OCI-LY3 (cell line): ENCODE measurements around the gene LRRC37A3.
"Not testable (repeated sequence)": the region's sequence is repeated elsewhere in the genome, so short reads cannot be mapped to it uniquely, and the experiment has no call there.

ENCODE experiments used
- H2AFZ ChIP-seq: fragments of 200-600, 300-600 bp; shearing (Covaris generic); 2 replicates; pipeline ENCODE4 v1.6.0; 2014; ENCODE audit warnings: antibody characterized with exemption, low read depth, low read length
- H3K27ac ChIP-seq: fragments of 200-600, 300-600 bp; sonication (generic); 2 replicates; pipeline ENCODE4 v1.5.1; 2014; ENCODE audit warnings: mild to moderate bottlenecking, low read length, moderate library complexity, mixed read lengths
- H3K27me3 ChIP-seq: fragments of 200-600, 300-600 bp; sonication (generic); 2 replicates; pipeline ENCODE4 v1.6.1; 2014; ENCODE audit warnings: low read depth, low read length, mixed read lengths
- H3K36me3 ChIP-seq: fragments of 200-600, 300-600 bp; sonication (generic); replicated peaks from 2 replicates; pipeline ENCODE3; 2014; ENCODE audit warnings: low read depth, low read length, mixed read lengths
- H3K4me1 ChIP-seq: fragments of 300-600, 200-600 bp; sonication (generic); 2 replicates; pipeline ENCODE4 v1.6.1; 2014; ENCODE audit warnings: low read length, mixed read lengths
- H3K4me2 ChIP-seq: fragments of 200-600, 300-600 bp; sonication (generic); 2 replicates; pipeline ENCODE4 v1.6.1; 2014; ENCODE audit warnings: low read length, mixed read lengths
- H3K4me3 ChIP-seq: fragments of 300-600, 200-600 bp; sonication (generic); 2 replicates; pipeline ENCODE4 v1.5.1; 2014; ENCODE audit warnings: antibody characterized with exemption, mild to moderate bottlenecking, low read length, moderate library complexity
- H3K79me2 ChIP-seq: fragments of 300-600, 200-600 bp; shearing (Covaris generic); 2 replicates; pipeline ENCODE4 v1.6.1; 2014; ENCODE audit warnings: mild to moderate bottlenecking, low read length, mixed read lengths
- H3K9ac ChIP-seq: fragments of 300-600, 200-600 bp; shearing (Covaris generic); 2 replicates; pipeline ENCODE4 v1.6.0; 2014; ENCODE audit warnings: mild to moderate bottlenecking, low read length, moderate library complexity
- H3K9me3 ChIP-seq: fragments of 200-600, 300-600 bp; shearing (Covaris generic); 2 replicates; pipeline ENCODE4 v1.6.1; 2014; ENCODE audit warnings: low read length, mixed read lengths; ENCODE audit not compliant: insufficient read depth
- H4K20me1 ChIP-seq: fragments of 200-600, 300-600 bp; sonication (generic); 2 replicates; pipeline ENCODE4 v1.6.1; 2016; ENCODE audit warnings: low read length, mixed read lengths; ENCODE audit not compliant: insufficient read depth

Gene LRRC37A3

GRCh38 chr17:64834060-64834459 is 85.2 kb downstream of the LRRC37A3 start:
- not testable (repeated sequence) for H3K27me3 ChIP-seq, H3K4me1 ChIP-seq, H3K4me2 ChIP-seq, H3K27ac ChIP-seq, H4K20me1 ChIP-seq, H3K79me2 ChIP-seq, H2AFZ ChIP-seq, H3K9me3 ChIP-seq, H3K4me3 ChIP-seq, H3K36me3 ChIP-seq, H3K9ac ChIP-seq

GRCh38 chr17:64830631-64831040 is 88.6 kb downstream of the LRRC37A3 start:
- H4K20me1 ChIP-seq, H3K36me3 ChIP-seq, H3K27ac ChIP-seq, H2AFZ ChIP-seq, H3K4me1 ChIP-seq, H3K9me3 ChIP-seq, H3K27me3 ChIP-seq, H3K4me2 ChIP-seq, H3K79me2 ChIP-seq, H3K9ac ChIP-seq, H3K4me3 ChIP-seq: not testable (repeated sequence)

DNA sequence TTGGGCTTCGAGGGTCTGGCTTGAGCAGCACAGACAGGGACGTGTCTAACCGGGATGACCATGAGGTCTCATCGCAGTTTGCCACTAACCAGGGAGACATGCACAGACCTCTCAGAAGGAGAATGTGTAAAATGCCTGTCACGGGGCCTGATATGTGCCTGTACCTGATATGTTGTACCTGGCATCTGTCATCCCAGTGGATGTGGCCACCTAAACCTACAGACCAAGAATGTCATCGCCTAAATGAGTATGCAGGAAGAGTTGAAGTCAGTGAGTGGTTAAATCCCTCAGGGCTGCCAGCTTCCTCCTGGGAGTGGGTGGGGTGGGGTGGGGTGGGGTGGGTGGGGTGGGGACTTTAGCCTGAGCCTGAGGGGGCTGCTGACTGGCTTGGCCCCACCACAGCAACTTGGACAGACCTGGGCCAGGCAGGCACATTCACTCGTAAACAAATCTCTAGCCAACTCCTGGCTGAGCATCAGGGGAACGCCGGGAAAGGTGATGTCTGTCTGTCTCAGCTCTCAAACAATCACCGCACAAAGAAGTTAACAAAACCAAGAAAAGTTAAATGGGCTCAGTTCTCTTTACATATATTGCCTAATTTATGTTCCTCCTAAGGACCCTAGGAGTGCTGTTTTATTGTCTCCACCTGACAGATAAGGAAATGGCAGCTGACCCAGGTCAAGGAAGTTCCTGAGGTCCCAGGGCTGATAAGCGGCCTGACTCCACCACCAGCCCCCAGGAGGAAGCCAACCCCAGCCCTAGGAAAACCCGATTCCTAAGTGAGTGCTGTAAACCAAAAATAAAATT is 89.3 kb downstream of the LRRC37A3 start:
- not testable (repeated sequence) for H3K27ac ChIP-seq, H3K4me2 ChIP-seq

DNA sequence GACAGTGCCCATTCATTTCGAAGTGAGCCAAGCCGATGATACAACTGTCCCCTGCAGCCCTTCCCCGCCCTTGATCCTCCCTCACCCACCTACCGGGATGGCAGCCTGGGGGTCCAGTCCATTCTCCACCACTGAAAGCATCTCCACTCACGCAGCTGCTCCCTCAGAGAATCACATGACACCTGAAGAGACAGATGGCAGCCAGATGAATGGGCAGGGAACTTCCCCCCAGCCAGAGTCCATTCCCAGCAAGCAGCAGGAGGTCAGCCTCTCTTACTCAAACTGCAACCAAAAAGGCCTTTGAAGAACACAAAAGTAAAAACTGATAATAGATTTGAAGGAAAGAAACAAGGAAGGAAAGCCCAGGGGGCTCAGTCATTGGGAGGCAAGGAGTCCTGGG is 90.2 kb downstream of the LRRC37A3 start:
- not testable (repeated sequence) for H3K27ac ChIP-seq, H3K36me3 ChIP-seq, H3K4me2 ChIP-seq, H3K9me3 ChIP-seq, H2AFZ ChIP-seq, H4K20me1 ChIP-seq, H3K79me2 ChIP-seq, H3K27me3 ChIP-seq, H3K4me1 ChIP-seq, H3K4me3 ChIP-seq, H3K9ac ChIP-seq

More for the DNA sequence above, 89.3 kb downstream of the LRRC37A3 start:
- H2AFZ ChIP-seq, H3K9me3 ChIP-seq, H3K4me3 ChIP-seq, H3K9ac ChIP-seq, H3K36me3 ChIP-seq, H3K4me1 ChIP-seq, H3K27me3 ChIP-seq, H3K79me2 ChIP-seq, H4K20me1 ChIP-seq: not testable (repeated sequence)

GRCh38 chr17:64818904-64819303 is 100.4 kb downstream of the LRRC37A3 start:
- H3K79me2 ChIP-seq, H3K27me3 ChIP-seq, H3K9me3 ChIP-seq, H2AFZ ChIP-seq, H4K20me1 ChIP-seq, H3K4me3 ChIP-seq, H3K4me2 ChIP-seq, H3K9ac ChIP-seq, H3K36me3 ChIP-seq, H3K27ac ChIP-seq, H3K4me1 ChIP-seq: not testable (repeated sequence)

DNA sequence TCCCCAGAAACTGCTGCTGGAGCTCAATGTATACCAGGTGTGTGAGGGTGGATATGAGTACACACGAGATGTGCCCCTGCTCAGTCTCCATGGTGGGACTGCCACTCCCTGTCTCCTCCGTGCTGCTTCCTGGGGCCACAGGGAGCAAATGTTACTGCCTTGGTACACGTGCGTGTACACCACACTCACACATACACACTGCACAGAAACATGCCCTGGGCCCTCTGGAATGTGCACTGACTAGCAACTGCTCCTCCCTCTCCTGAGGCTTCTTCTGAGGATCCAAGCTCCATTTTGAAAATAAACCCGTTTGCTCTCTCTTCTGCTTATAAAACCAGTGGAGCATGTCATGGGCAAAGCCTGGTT is 103.5 kb downstream of the LRRC37A3 start:
- H2AFZ ChIP-seq, H3K9ac ChIP-seq, H3K27ac ChIP-seq, H3K4me3 ChIP-seq, H3K36me3 ChIP-seq, H3K4me2 ChIP-seq, H3K9me3 ChIP-seq, H4K20me1 ChIP-seq, H3K79me2 ChIP-seq, H3K4me1 ChIP-seq, H3K27me3 ChIP-seq: not testable (repeated sequence)

- H3K27me3 ChIP-seq, H3K9ac ChIP-seq, H3K27ac ChIP-seq, H2AFZ ChIP-seq, H3K4me2 ChIP-seq, H3K4me3 ChIP-seq, H3K4me1 ChIP-seq, H3K36me3 ChIP-seq, H4K20me1 ChIP-seq, H3K9me3 ChIP-seq, H3K79me2 ChIP-seq: not testable (repeated sequence)
Measured at GRCh38 chr17:64814993-64815832, 104.1 kb downstream of the LRRC37A3 start.

DNA sequence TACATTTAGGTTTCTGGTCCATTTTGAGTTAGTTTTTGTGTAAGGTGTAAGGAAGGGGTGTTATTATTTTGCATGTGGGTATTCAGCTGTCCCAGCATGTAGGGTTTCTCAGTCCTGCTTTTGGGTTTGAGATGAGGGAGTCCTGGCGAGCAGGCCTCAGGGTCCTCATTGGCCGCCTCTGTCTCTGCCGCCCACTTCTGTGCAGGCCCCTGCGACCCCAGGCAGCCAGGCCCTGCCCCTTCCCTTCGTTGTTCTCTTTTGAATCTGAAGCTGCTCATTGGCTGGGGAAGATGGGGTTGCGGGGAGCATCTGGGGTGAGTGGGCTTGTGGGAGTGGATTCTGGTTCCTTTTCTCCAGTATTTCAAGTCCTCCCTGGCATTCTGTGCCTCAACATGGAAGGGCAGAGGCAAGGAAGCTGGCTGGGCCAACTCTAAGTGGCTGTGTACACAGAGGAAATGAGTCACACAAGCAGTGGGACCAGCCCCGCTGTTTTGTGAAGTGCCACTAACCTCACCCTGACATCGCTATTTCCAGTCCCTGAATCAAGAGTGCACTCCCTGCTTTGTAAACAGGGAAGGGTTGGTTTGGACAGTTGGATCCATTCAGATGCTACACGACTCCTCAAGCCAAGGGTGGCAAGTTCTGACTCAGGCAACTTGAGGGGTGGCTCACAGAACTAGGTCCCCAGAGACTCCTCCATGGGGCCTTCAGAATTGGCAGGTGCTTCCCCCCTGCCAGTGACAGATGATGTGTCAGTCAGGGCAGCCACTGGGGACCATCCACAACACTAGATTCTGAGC is 110.9 kb downstream of the LRRC37A3 start:
- H3K4me2 ChIP-seq, result peak overlapping the region; percentile 70
- 0 out of 2 replicates have a peak overlapping the region, but pooled peaks have one; percentile 29 for H3K4me3 ChIP-seq
- not testable (repeated sequence) for H3K36me3 ChIP-seq, H3K9me3 ChIP-seq, H3K79me2 ChIP-seq, H3K9ac ChIP-seq, H2AFZ ChIP-seq, H3K27me3 ChIP-seq, H4K20me1 ChIP-seq
- peak overlapping the region; percentile 54 for H3K27ac ChIP-seq
- peaks cover 20% of the 10 kb centered on the region for H3K4me1 ChIP-seq
